Loucy (cell line): ENCODE results near the gene DTNBP1.

Source experiments
- H2AFZ ChIP-seq: fragments of 200-600 bp; sonication (generic); 2 replicates; pipeline ENCODE4 v1.6.0; 2016; ENCODE audit warnings: antibody characterized with exemption, mild to moderate bottlenecking, low read length, moderate library complexity
- H3F3A ChIP-seq: fragments of 200-600 bp; 2 replicates; pipeline ENCODE4 v1.6.0; 2016; ENCODE audit warnings: antibody characterized with exemption, low read depth, mild to moderate bottlenecking
- H3K27me3 ChIP-seq: fragments of 200-600 bp; sonication (generic); 2 replicates; pipeline ENCODE4 v1.6.1; 2014; ENCODE audit warnings: low read length, mild to moderate bottlenecking; ENCODE audit not compliant: insufficient read depth, poor library complexity, severe bottlenecking
- H3K36me3 ChIP-seq: fragments of 200-600 bp; sonication (generic); 2 replicates; pipeline ENCODE4 v1.6.1; 2016; ENCODE audit warnings: low read length; ENCODE audit not compliant: insufficient read depth
- H3K4me1 ChIP-seq: fragments of 200-600 bp; sonication (generic); 2 replicates; pipeline ENCODE4 v1.5.1; 2014; ENCODE audit warnings: low read length, mild to moderate bottlenecking; ENCODE audit not compliant: insufficient read depth, poor library complexity, severe bottlenecking
- H3K4me2 ChIP-seq: fragments of 200-600 bp; sonication (generic); 2 replicates; pipeline ENCODE4 v1.6.0; 2014; ENCODE audit warnings: antibody characterized with exemption, low read length, low read depth, mild to moderate bottlenecking; ENCODE audit not compliant: poor library complexity, severe bottlenecking
- H3K4me3 ChIP-seq: fragments of 200-600 bp; sonication (generic); 2 replicates; pipeline ENCODE4 v1.5.1; 2014; ENCODE audit warnings: low read length, mild to moderate bottlenecking, mixed read lengths; ENCODE audit not compliant: poor library complexity, severe bottlenecking
- H3K79me2 ChIP-seq: fragments of 200-600 bp; sonication (generic); 2 replicates; pipeline ENCODE4 v1.6.1; 2014; ENCODE audit warnings: low read length; ENCODE audit not compliant: insufficient read depth
- H3K9ac ChIP-seq: fragments of 200-600 bp; sonication (generic); 2 replicates; pipeline ENCODE4 v1.6.0; 2014; ENCODE audit warnings: mild to moderate bottlenecking, low read depth, low read length, moderate library complexity; ENCODE audit not compliant: poor library complexity, severe bottlenecking
- H3K9me2 ChIP-seq: fragments of 200-600 bp; sonication (generic); replicated peaks from 2 replicates; pipeline ENCODE4 v1.6.1; 2016; ENCODE audit warnings: low read depth, low read length, mixed read lengths
- H3K9me3 ChIP-seq: fragments of 200-600 bp; sonication (generic); 2 replicates; pipeline ENCODE4 v1.6.1; 2014; ENCODE audit warnings: mild to moderate bottlenecking, antibody characterized with exemption, low read length, low read depth; ENCODE audit not compliant: insufficient read depth
- H4K20me1 ChIP-seq: fragments of 200-600 bp; sonication (generic); 2 replicates; pipeline ENCODE4 v1.6.0; 2014; ENCODE audit warnings: antibody characterized with exemption, low read length, mild to moderate bottlenecking; ENCODE audit not compliant: insufficient read depth, poor library complexity, severe bottlenecking
- CTCF ChIP-seq: fragments of 200-600 bp; sonication (generic); conservative IDR thresholded peaks from 2 replicates; pipeline ENCODE4 v1.5.1; 2014; ENCODE audit warnings: mild to moderate bottlenecking, antibody characterized with exemption, low read length
- EZH2phosphoT487 ChIP-seq: fragments of 200-600 bp; IDR thresholded peaks from 2 replicates; pipeline ENCODE4 v1.6.1; 2018; ENCODE audit warnings: antibody characterized with exemption, mild to moderate bottlenecking, moderate library complexity, borderline replicate concordance

DTNBP1 gene

GRCh38 chr6:15555101-15556038 lies 107.5 kb downstream of the DTNBP1 start:
- Histone ChIP-seq H3K36me3 (no peaks in the 10 kb centered on the region), H3K79me2 (peaks cover 4% of the 10 kb centered on the region), H3K9ac (no peak overlapping the region), H4K20me1 (no peaks in the 10 kb centered on the region), H3K4me1 (peaks cover 54% of the 10 kb centered on the region), H3K27me3 (no peaks in the 10 kb centered on the region), H3K9me3 (no peaks in the 10 kb centered on the region), H3K4me2 (peak overlapping the region; percentile 38), H3F3A (no peaks in the 10 kb centered on the region), H2AFZ (no peak overlapping the region), H3K9me2 (no peaks in the 10 kb centered on the region), H3K4me3 (no peak overlapping the region)
- no peak for TF ChIP-seq EZH2phosphoT487
- TF ChIP-seq CTCF, result no peak

- H3K27me3 ChIP-seq, result no peaks in the 10 kb centered on the region
- H3K4me1 ChIP-seq, result peaks cover 57% of the 10 kb centered on the region
- H4K20me1 ChIP-seq, result no peaks in the 10 kb centered on the region
- H3K36me3 ChIP-seq, result no peaks in the 10 kb centered on the region
- TF ChIP-seq CTCF, result no peak
- no peak for TF ChIP-seq EZH2phosphoT487
- H3K9me2 ChIP-seq, result no peaks in the 10 kb centered on the region
- H3K79me2 ChIP-seq, result peaks cover 9% of the 10 kb centered on the region
- no peak overlapping the region for H3K4me3 ChIP-seq
- H3K4me2 ChIP-seq, result no peak overlapping the region
- no peak overlapping the region for H2AFZ ChIP-seq
- no peaks in the 10 kb centered on the region for H3K9me3 ChIP-seq
- H3K9ac ChIP-seq, result no peak overlapping the region
- no peaks in the 10 kb centered on the region for H3F3A ChIP-seq
These were observed 108.1 kb downstream of the DTNBP1 start for GRCh38 chr6:15554728-15555100.

GRCh38 chr6:15553736-15554294 lies 109.0 kb downstream of the DTNBP1 start:
- no peaks in the 10 kb centered on the region for H3F3A ChIP-seq
- H3K79me2 ChIP-seq, result peaks cover 13% of the 10 kb centered on the region
- H2AFZ ChIP-seq, result no peak overlapping the region
- no peaks in the 10 kb centered on the region for H3K9me2 ChIP-seq
- H3K4me3 ChIP-seq, result no peak overlapping the region
- H3K9me3 ChIP-seq, result no peaks in the 10 kb centered on the region
- peaks cover 57% of the 10 kb centered on the region for H3K4me1 ChIP-seq
- H3K27me3 ChIP-seq, result no peaks in the 10 kb centered on the region
- TF ChIP-seq EZH2phosphoT487, result no peak
- no peak for TF ChIP-seq CTCF
- no peaks in the 10 kb centered on the region for H4K20me1 ChIP-seq
- no peak overlapping the region for H3K4me2 ChIP-seq
- no peak overlapping the region for H3K9ac ChIP-seq
- H3K36me3 ChIP-seq, result no peaks in the 10 kb centered on the region
